A673 (cell line): ENCODE results near the gene EXOC3L4.

ENCODE experiments used
- CTCF ChIP-seq: fragments of 300-800, 200-600 bp; sonication (generic); conservative IDR thresholded peaks from 2 replicates; pipeline ENCODE4 v1.5.1; 2017; ENCODE audit warnings: low read depth, mild to moderate bottlenecking, antibody characterized with exemption, low read length, moderate library complexity, mixed read lengths
- EZH2 ChIP-seq: fragments of 200-600 bp; sonication (generic); IDR thresholded peaks from 2 replicates; pipeline ENCODE4 v1.6.1; 2017; ENCODE audit warnings: borderline replicate concordance, low read depth, mild to moderate bottlenecking, mixed read lengths, antibody characterized with exemption, low read length; ENCODE audit not compliant: poor library complexity, severe bottlenecking

GRCh38 chr14:103155010-103155409 lies 60.5 kb downstream of the EXOC3L4 start:
- TF ChIP-seq CTCF (no peak), EZH2 (no peak)
